WTC11 (cell line): ENCODE data around the gene TLR4. TPM values are rescaled to one million over a fixed set of nuclear protein-coding genes. Genes with fewer than 3 reads are reported as not detected.
A peak's percentile ranks its signal among the peaks of the same experiment; 100 is the strongest.

Experiments
- ATAC-seq: fragments of 200-7000 bp; cut with Tn5 transposase; 2 replicates; pipeline ENCODE4 v1.10.0; 2021; ENCODE audit warnings: mild to moderate bottlenecking, moderate library complexity
- Bru-seq: library from RNA; stranded (reverse); fragments of 400-500 nt; gene quantifications from one replicate; lab custom pipeline; 2021; lab: Mats Ljungman, UMichigan
- CTCF ChIA-PET: fragments of 300-600 bp; sonication (Branson Sonifier 250); formaldehyde crosslinking; loops from one replicate; lab custom pipeline; 2021; ENCODE audit warnings: antibody characterized with exemption; lab: Charles Lee
- POLR2A ChIA-PET: fragments of 350-600 bp; sonication (Branson Sonifier 250); formaldehyde crosslinking; loops from one replicate; lab custom pipeline; 2021; ENCODE audit warnings: antibody characterized with exemption; lab: Charles Lee
- DNase-seq: peaks from one replicate; pipeline ENCODE4 v3.0.0; 2021; ENCODE audit warnings: low spot score
- H3K27ac Mint-ChIP-seq: 2 replicates; pipeline ENCODE4 v1.8.0; 2021; ENCODE audit warnings: mixed read lengths
- H3K27me3 Mint-ChIP-seq: 2 replicates; pipeline ENCODE4 v1.8.0; 2021; ENCODE audit warnings: low read depth, mild to moderate bottlenecking, moderate library complexity, mixed read lengths
- H3K36me3 Mint-ChIP-seq: 2 replicates; pipeline ENCODE4 v1.8.0; 2021; ENCODE audit warnings: mixed read lengths
- H3K4me1 Mint-ChIP-seq: 2 replicates; pipeline ENCODE4 v1.8.0; 2022; ENCODE audit warnings: mixed read lengths
- H3K4me3 Mint-ChIP-seq: 2 replicates; pipeline ENCODE4 v1.8.0; 2021; ENCODE audit warnings: mild to moderate bottlenecking, moderate library complexity, mixed read lengths
- H3K9me3 Mint-ChIP-seq: 2 replicates; pipeline ENCODE4 v1.8.0; 2021; ENCODE audit warnings: mixed read lengths
- ATF1 ChIP-seq: sonication (generic); formaldehyde crosslinking; IDR thresholded peaks from 2 replicates; pipeline ENCODE4 v1.8.1; 2023; ENCODE audit warnings: mild to moderate bottlenecking, moderate library complexity, missing genetic modification reagents
- ATF6 ChIP-seq: sonication (generic); formaldehyde crosslinking; IDR thresholded peaks from 2 replicates; pipeline ENCODE4 v1.8.1; 2023; ENCODE audit warnings: mild to moderate bottlenecking, missing genetic modification reagents
- E2F1 ChIP-seq: sonication (generic); formaldehyde crosslinking; IDR thresholded peaks from 2 replicates; pipeline ENCODE4 v1.8.0; 2022; ENCODE audit warnings: mild to moderate bottlenecking, missing genetic modification reagents
- E2F4 ChIP-seq: sonication (generic); formaldehyde crosslinking; IDR thresholded peaks from 2 replicates; pipeline ENCODE4 v1.8.1; 2022; ENCODE audit warnings: low read depth, mild to moderate bottlenecking, moderate library complexity, missing genetic modification reagents, borderline replicate concordance
- ESRRA ChIP-seq: sonication (generic); formaldehyde crosslinking; IDR thresholded peaks from 2 replicates; pipeline ENCODE4 v1.8.1; 2022; ENCODE audit warnings: mild to moderate bottlenecking, missing genetic modification reagents, borderline replicate concordance
- ETV6 ChIP-seq: sonication (generic); formaldehyde crosslinking; IDR thresholded peaks from 2 replicates; pipeline ENCODE4 v1.8.1; 2022; ENCODE audit warnings: mild to moderate bottlenecking, missing genetic modification reagents
- FOXK1 ChIP-seq: sonication (generic); formaldehyde crosslinking; IDR thresholded peaks from 2 replicates; pipeline ENCODE4 v1.8.0; 2022; ENCODE audit warnings: mild to moderate bottlenecking, moderate library complexity, missing genetic modification reagents
- FOXP1 ChIP-seq: sonication (generic); formaldehyde crosslinking; IDR thresholded peaks from 2 replicates; pipeline ENCODE4 v1.8.0; 2022; ENCODE audit warnings: missing genetic modification reagents, mild to moderate bottlenecking, moderate library complexity, borderline replicate concordance
- IRF2 ChIP-seq: sonication (generic); formaldehyde crosslinking; IDR thresholded peaks from 2 replicates; pipeline ENCODE4 v1.8.0; 2022; ENCODE audit warnings: low read depth, missing genetic modification reagents, borderline replicate concordance
- MXD4 ChIP-seq: fragments of 250-450 bp; sonication (Bioruptor Pico); IDR thresholded peaks from 2 replicates; pipeline ENCODE4 v1.8.0; 2021; ENCODE audit warnings: mild to moderate bottlenecking, moderate library complexity, borderline replicate concordance
- NFE2L1 ChIP-seq: sonication (generic); formaldehyde crosslinking; IDR thresholded peaks from 2 replicates; pipeline ENCODE4 v1.8.1; 2023; ENCODE audit warnings: missing genetic modification reagents
- NFYB ChIP-seq: sonication (generic); formaldehyde crosslinking; conservative IDR thresholded peaks from 2 replicates; pipeline ENCODE4 v1.8.0; 2022; ENCODE audit warnings: low read depth, missing genetic modification reagents
- NR3C1 ChIP-seq: sonication (generic); formaldehyde crosslinking; conservative IDR thresholded peaks from 2 replicates; pipeline ENCODE4 v1.8.1; 2023; ENCODE audit warnings: low read depth, mild to moderate bottlenecking, missing genetic modification reagents
- SMAD3 ChIP-seq: sonication (generic); formaldehyde crosslinking; IDR thresholded peaks from 2 replicates; pipeline ENCODE4 v1.8.0; 2022; ENCODE audit warnings: missing genetic modification reagents, mild to moderate bottlenecking, borderline replicate concordance
- TCF7 ChIP-seq: sonication (generic); formaldehyde crosslinking; IDR thresholded peaks from 2 replicates; pipeline ENCODE4 v1.8.0; 2022; ENCODE audit warnings: mild to moderate bottlenecking, low read depth, missing genetic modification reagents, moderate library complexity
- TEAD4 ChIP-seq: sonication (generic); formaldehyde crosslinking; IDR thresholded peaks from 2 replicates; pipeline ENCODE4 v1.8.0; 2022; ENCODE audit warnings: mild to moderate bottlenecking, missing genetic modification reagents
- USF2 ChIP-seq: sonication (generic); formaldehyde crosslinking; IDR thresholded peaks from 2 replicates; pipeline ENCODE4 v1.8.1; 2023; ENCODE audit warnings: mild to moderate bottlenecking, missing genetic modification reagents, moderate library complexity
- ZNF317 ChIP-seq: sonication (generic); formaldehyde crosslinking; IDR thresholded peaks from 2 replicates; pipeline ENCODE4 v1.8.1; 2023; ENCODE audit warnings: low read depth, mild to moderate bottlenecking, moderate library complexity, missing genetic modification reagents, borderline replicate concordance
- ZNF423 ChIP-seq: fragments of 250-450 bp; sonication (Bioruptor Pico); IDR thresholded peaks from 2 replicates; pipeline ENCODE4 v2.1.2; 2022; ENCODE audit warnings: mild to moderate bottlenecking, moderate library complexity
- long read RNA-seq, 3 experiments: library from RNA in 1 of 3; library from capped mRNA in 1 of 3; library from polyadenylated mRNA in 1 of 3; unstranded in 2 of 3; stranded (forward) in 1 of 3; transcript quantifications; one replicate each; pipeline ENCODE4 v2.0.0, GENCODE V29; 2021
- total RNA-seq: library from RNA; stranded (reverse); gene quantifications from 3 replicates; pipeline ENCODE4 v1.2.3, GENCODE V29; 2021
- TF ChIP-seq, protein P1 (sequence below): sonication (generic); formaldehyde crosslinking; IDR thresholded peaks from 2 replicates; pipeline ENCODE4 v1.8.1; 2023; ENCODE audit warnings: mild to moderate bottlenecking, moderate library complexity, missing genetic modification reagents
- TF ChIP-seq, protein P2 (sequence below): sonication (generic); formaldehyde crosslinking; IDR thresholded peaks from 2 replicates; pipeline ENCODE4 v1.8.0; 2022; ENCODE audit warnings: mild to moderate bottlenecking, missing genetic modification reagents
- TF ChIP-seq, protein P3 (sequence below): sonication (generic); formaldehyde crosslinking; IDR thresholded peaks from 2 replicates; pipeline ENCODE4 v1.8.0; 2022; ENCODE audit warnings: missing genetic modification reagents

Gene TLR4
- total RNA-seq (0.05 to 0.11 TPM (median 0.11 TPM) in 3 replicates), Bru-seq, nascent RNA (percentile 5 among the genes with signal in this experiment)
- long read RNA-seq, experiment 1 = 0 reads
- long read RNA-seq, experiment 2 = 0 reads
- long read RNA-seq, experiment 3 = 0 reads

DNA sequence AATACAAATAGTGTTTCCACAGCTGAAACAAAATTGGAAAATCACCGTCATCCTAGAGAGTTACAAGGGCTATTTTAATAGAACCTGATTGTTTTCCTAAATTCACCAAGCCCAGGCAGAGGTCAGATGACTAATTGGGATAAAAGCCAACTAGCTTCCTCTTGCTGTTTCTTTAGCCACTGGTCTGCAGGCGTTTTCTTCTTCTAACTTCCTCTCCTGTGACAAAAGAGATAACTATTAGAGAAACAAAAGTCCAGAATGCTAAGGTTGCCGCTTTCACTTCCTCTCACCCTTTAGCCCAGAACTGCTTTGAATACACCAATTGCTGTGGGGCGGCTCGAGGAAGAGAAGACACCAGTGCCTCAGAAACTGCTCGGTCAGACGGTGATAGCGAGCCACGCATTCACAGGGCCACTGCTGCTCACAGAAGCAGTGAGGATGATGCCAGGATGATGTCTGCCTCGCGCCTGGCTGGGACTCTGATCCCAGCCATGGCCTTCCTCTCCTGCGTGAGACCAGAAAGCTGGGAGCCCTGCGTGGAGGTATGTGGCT lies at the start of gene TLR4:
TSS of gene TLR4 (plus strand) at position 380 of the 552 bp plus-strand sequence. CDS start at position 450, 70 bp downstream.
- Mint-ChIP-seq H3K36me3 (no peaks in the 10 kb centered on the region), H3K9me3 (no peaks in the 10 kb centered on the region), H3K4me3 (no peak within 1 kb of the TSS), H3K4me1 (peaks cover 11% of the 10 kb centered on the region), H3K27me3 (no peaks in the 10 kb centered on the region), H3K27ac (peak within 1 kb of the TSS; percentile 32; the same call in 1 of the 2 replicates)
- ATAC-seq (peak; percentile 82), DNase-seq (peak; percentile 12)
- TF ChIP-seq, protein P1, sequence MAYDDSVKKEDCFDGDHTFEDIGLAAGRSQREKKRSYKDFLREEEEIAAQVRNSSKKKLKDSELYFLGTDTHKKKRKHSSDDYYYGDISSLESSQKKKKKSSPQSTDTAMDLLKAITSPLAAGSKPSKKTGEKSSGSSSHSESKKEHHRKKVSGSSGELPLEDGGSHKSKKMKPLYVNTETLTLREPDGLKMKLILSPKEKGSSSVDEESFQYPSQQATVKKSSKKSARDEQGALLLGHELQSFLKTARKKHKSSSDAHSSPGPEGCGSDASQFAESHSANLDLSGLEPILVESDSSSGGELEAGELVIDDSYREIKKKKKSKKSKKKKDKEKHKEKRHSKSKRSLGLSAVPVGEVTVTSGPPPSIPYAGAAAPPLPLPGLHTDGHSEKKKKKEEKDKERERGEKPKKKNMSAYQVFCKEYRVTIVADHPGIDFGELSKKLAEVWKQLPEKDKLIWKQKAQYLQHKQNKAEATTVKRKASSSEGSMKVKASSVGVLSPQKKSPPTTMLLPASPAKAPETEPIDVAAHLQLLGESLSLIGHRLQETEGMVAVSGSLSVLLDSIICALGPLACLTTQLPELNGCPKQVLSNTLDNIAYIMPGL (CRISPR knock-in tag) = no peak
- no peak for TF ChIP-seq TCF7 (CRISPR knock-in tag)
- TF ChIP-seq TEAD4 = no peak
- TF ChIP-seq MXD4 (CRISPR knock-in tag) = no peak
- TF ChIP-seq E2F1 = no peak
- TF ChIP-seq ATF6 (CRISPR knock-in tag) = no peak
- TF ChIP-seq E2F4 (CRISPR knock-in tag) = no peak
- no peak for TF ChIP-seq NFYB (CRISPR knock-in tag)
- TF ChIP-seq ATF1 (CRISPR knock-in tag) = no peak
- TF ChIP-seq ESRRA = no peak
- no peak for TF ChIP-seq NR3C1 (CRISPR knock-in tag)
- TF ChIP-seq IRF2 = no peak
- TF ChIP-seq FOXK1 (CRISPR knock-in tag) = no peak
- no peak for TF ChIP-seq FOXP1
- no peak for TF ChIP-seq ZNF423 (CRISPR knock-in tag)
- CTCF ChIA-PET = interaction anchor here (0.6 kb wide), 1 partner anchor 57 kb away, joined by 3 read pairs; no protein-coding TSS in a partner anchor
- POLR2A ChIA-PET = interaction anchor here (0.7 kb wide), 1 partner anchor 555 kb away, joined by 6 read pairs; no protein-coding TSS in a partner anchor

- H3K36me3 Mint-ChIP-seq = no peaks in the 10 kb centered on the region
- H3K4me1 Mint-ChIP-seq = no peaks in the 10 kb centered on the region
- ChIA-PET POLR2A (no interaction called here), CTCF (no interaction called here)
- DNase-seq (no peak), ATAC-seq (no peak)
- H3K27ac Mint-ChIP-seq = no peak overlapping the region
- H3K9me3 Mint-ChIP-seq = no peaks in the 10 kb centered on the region
- no peak overlapping the region for H3K4me3 Mint-ChIP-seq
- no peaks in the 10 kb centered on the region for H3K27me3 Mint-ChIP-seq
- TF ChIP-seq ETV6 (CRISPR knock-in tag) (no peak), FOXK1 (CRISPR knock-in tag) (no peak), USF2 (CRISPR knock-in tag) (no peak), ATF1 (CRISPR knock-in tag) (no peak), SMAD3 (no peak), ZNF317 (CRISPR knock-in tag) (no peak), NFE2L1 (no peak), TEAD4 (no peak)
- TF ChIP-seq, protein P2, sequence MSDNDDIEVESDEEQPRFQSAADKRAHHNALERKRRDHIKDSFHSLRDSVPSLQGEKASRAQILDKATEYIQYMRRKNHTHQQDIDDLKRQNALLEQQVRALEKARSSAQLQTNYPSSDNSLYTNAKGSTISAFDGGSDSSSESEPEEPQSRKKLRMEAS = no peak
- TF ChIP-seq, protein P3, sequence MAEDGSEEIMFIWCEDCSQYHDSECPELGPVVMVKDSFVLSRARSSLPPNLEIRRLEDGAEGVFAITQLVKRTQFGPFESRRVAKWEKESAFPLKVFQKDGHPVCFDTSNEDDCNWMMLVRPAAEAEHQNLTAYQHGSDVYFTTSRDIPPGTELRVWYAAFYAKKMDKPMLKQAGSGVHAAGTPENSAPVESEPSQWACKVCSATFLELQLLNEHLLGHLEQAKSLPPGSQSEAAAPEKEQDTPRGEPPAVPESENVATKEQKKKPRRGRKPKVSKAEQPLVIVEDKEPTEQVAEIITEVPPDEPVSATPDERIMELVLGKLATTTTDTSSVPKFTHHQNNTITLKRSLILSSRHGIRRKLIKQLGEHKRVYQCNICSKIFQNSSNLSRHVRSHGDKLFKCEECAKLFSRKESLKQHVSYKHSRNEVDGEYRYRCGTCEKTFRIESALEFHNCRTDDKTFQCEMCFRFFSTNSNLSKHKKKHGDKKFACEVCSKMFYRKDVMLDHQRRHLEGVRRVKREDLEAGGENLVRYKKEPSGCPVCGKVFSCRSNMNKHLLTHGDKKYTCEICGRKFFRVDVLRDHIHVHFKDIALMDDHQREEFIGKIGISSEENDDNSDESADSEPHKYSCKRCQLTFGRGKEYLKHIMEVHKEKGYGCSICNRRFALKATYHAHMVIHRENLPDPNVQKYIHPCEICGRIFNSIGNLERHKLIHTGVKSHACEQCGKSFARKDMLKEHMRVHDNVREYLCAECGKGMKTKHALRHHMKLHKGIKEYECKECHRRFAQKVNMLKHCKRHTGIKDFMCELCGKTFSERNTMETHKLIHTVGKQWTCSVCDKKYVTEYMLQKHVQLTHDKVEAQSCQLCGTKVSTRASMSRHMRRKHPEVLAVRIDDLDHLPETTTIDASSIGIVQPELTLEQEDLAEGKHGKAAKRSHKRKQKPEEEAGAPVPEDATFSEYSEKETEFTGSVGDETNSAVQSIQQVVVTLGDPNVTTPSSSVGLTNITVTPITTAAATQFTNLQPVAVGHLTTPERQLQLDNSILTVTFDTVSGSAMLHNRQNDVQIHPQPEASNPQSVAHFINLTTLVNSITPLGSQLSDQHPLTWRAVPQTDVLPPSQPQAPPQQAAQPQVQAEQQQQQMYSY = no peak
Measured at GRCh38 chr9:117656002-117656401, 48.2 kb upstream of the TLR4 start.
